NCI-H187 treated with DMSO at 0.1 percent for 48 hours (cell line): Measurements from ENCODE around the gene CD2AP.
"Not testable (repeated sequence)": the region's sequence is repeated elsewhere in the genome, so short reads cannot be mapped to it uniquely, and the experiment has no call there.

Experiments used
- DNase-seq: peaks from one replicate; lab custom pipeline; 2025; lab: John Stamatoyannopoulos, UW

CD2AP gene, protein sequence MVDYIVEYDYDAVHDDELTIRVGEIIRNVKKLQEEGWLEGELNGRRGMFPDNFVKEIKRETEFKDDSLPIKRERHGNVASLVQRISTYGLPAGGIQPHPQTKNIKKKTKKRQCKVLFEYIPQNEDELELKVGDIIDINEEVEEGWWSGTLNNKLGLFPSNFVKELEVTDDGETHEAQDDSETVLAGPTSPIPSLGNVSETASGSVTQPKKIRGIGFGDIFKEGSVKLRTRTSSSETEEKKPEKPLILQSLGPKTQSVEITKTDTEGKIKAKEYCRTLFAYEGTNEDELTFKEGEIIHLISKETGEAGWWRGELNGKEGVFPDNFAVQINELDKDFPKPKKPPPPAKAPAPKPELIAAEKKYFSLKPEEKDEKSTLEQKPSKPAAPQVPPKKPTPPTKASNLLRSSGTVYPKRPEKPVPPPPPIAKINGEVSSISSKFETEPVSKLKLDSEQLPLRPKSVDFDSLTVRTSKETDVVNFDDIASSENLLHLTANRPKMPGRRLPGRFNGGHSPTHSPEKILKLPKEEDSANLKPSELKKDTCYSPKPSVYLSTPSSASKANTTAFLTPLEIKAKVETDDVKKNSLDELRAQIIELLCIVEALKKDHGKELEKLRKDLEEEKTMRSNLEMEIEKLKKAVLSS

DNA sequence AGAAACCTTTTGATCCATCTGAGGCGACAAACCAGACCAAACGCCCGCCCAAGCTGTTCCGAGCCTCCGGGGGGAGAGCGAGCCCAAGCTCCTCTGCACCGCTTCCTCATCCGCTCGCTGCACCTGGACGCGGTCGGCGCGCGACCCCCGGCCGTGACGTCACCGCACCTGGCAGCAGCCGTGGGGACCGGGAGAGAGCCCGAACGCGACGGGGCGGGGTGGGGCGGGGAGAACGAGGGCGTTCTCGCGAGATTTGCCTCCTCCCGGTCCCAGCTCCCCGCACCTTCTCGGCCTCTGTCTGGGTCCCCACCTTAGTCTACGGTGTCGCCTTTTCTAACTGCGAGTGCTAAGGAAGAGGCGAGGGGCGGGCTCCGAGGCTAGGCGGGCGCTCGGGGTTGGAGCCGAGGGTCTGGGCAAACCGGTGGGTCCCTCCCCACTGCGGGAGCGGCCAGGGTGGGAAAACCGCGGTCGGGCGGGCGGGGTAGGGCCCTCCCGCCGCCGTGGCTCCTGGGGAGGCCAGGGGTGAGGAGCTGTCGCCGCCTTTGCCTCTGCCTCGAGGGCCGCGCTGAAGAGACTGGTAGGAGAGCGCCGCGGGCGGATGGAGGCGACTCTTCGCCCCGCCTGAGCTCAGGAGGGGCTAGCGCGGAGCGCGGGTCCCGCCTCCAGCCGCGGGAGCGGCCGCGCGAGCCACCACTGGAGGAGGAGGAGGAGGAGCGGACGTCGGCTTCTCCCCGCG is at the start of gene CD2AP:
CD2AP (plus strand) TSS at position 293 of the 736 bp plus-strand sequence. CDS start 456 bp downstream, outside the sequence.
- peak; percentile 52 for DNase-seq

DNA sequence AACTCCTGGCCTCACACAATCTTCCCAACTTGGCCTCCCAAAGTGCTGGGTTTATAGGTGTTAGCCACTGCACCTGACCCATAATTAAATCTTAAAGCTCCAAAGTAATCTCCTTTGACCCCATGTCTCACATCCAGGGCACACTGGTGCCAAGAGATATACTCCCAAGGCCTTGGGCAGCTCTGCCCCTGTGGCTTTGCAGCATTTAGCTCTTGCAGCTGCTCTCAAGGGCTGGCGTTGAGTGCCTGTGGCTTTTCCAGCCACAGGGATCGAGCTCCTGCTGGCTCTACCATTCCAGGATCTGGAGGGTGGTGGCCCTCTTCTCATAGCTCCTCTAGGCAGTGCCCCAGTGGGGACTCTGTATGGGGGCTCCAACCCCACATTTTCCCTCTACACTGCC is 49.3 kb upstream of the CD2AP start:
- DNase-seq: no peak

DNA sequence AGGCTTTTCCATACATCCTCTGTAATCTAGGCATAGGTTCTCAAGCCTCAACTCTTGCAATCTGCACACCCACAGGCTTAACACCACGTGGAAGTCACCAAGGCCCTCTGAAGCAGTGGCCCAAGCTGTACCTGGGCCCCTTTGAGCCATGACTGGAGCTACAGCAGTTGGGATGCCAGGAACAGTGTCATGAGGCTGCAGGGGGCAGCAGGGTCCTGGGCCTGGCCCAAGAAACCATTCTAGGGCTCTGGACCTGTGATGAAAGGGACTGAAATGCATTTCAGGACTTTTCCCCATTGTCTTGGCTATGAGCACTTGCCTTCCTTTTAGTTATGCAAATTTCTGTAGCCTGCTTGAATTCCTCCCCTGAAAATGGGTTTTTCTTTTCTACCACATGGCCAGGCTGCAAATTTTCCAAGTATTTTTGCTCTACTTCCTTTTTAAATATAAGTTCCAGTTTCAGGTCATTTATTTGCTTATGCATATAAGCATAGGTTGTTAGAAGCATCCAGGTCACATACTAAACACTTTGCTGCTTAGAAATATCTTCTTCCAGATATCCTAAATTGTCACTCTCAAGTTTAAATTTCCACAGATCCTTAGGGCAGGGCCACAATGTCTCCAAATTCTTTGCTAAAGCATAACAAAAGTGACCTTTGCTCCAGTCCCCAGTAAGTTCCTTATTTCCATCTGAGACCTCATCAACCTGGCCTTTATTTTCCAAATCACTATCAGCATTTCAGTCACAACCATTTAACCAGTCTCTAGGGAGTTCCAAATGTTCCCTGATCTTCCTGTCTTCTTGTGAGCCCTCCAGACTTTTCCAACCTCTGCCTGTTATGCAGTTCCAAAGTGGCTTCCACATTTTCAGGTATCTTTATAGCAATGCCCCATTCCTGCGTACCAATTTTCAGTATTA is 48.6 kb upstream of the CD2AP start:
- no peak for DNase-seq

DNA sequence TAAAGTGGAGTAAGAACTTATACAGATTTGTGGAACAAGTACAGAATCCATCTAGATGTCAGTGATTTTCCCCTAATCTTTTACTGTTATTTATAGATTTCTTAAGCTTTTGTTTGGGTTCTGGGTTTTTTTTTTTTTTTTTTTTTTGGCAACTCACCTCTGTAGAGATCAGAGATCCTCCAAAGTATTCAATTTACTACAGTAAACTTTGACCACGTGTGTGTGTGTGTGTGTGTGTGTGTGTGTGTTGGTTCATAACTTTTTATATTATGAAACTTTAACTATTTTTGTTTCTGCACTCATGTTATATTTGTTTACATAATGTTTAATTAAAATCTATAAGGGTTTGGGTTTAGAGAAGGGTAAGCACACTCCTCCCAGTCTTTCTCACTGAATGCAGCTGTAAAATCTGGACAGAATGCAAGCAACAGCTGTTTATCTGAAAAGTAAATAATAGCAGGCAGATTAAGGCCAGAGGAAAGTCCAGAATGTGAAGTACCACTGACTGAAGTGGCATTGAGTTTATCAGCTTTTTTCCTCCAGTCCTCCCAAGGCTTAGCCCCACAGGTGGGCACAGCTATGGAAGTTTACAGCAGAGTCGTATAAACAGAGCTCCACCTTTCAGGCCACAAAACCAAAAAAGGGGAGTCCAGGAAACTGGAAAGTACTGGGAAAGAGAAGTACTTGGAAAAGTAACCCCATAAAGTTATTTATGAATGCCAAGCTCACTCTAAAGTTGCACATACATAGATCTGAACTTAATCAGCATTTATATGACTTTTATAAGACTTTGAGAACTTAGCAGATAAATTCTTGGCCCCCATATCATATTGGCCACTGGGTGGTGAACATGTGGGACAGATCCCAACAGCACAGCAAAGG is 43.0 kb upstream of the CD2AP start:
- no peak for DNase-seq

DNA sequence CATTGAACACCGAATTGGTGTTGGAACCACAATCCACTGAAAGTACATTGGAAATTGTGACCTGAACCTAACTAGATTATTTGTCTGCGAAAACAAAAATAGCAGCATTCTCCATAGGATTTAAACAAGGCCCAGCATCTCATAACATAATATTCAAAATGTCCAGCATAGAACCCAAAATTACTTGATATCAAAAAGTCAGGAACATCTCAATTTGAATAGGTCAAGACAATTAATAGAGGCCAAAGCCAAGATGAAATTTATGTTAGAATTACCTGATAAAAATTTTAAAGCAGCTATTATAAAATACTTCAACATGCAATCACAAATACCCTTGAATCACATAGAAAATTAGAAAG is 42.4 kb upstream of the CD2AP start:
- DNase-seq: no peak

DNA sequence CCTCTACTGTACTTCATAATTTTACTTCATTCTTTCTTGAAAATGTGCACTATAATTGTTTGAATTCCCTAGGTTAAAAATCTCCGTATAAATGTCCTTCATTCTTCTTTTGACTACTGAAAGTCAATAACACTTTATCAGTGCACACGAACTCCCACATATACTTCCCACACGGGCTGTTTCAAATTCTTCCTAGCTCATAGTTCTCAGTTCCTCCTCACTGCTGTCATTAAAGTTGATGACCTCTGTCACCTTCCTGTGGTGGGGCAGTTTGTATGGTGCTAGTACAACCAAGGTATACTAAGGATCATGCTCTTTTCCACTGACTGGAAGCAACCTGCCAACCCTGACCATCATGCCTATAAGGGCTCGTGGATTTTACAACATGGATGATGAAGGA is 40.0 kb upstream of the CD2AP start:
- no peak for DNase-seq

DNA sequence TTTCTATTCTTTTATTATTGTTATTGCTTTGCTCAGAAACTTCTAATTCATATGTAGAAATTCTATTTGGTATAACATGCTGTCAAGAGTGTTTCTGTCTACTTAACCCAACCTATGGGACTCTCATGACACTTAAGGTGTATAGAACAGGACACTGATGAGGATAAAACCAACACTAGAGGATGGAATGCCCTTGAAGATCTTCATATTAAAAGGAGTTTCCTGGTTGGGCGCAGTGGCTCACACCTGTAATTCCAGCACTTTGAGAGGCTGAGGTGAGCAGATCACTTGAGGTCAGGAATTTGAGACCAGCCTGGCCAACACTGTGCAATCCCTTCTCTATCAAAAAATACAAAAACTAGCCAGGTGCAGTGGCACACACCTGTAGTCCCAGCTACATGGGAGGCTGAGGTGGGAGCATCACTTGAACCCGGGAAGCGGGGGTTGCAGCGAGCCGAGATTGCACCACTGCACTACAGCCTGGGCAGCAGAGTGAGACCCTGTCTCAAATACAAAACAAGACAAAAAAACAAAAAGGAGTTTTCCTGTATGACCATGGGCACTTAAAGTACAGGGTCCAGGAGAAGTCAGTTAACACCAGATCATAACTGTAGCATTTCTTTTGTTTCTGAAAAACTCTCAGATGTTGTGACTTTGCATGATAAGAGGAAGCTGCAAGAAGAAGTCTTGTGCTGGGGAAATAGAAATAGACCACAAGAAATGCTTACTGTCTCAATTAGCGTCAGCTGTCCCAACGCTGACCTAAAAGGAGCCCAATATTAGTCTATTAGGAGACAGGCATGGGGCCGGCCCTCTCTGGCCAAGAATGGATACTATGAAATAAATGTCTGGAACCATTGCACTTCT is 38.9 kb upstream of the CD2AP start:
- no peak for DNase-seq

DNA sequence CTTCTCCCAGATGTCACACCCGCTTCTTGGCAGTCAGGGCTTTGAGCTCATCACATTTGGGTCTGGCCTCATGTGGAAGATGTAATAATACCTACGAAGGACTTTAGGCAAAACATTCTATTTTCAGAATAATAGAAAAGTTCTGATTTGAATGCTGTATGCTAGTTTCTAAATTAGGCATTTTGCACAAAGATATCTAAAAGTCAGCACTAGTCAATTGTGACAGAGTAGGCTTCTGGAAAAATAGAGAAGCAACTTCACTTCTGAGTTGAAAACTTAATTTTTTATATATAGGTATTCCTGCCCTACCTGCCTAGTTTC is 38.3 kb upstream of the CD2AP start:
- DNase-seq: no peak

DNA sequence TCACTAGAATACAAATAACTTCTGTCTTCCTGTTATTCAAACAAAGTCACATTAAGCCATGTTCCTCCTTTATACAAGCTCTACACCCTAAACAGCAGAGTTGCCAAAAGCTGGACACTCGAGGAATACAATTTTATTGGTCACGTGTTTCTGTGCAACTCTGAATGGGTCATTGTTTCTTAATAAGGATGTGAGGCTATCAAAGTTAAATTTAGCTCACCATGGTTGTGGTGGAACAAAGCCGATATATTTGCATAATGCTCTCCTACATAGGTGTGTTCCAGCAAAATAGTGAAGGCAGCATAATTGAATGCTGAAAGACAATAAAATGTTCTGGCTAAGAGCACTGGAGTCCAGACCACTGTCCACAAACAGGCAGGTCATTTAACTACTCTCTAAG is 36.9 kb upstream of the CD2AP start:
- no peak for DNase-seq

DNA sequence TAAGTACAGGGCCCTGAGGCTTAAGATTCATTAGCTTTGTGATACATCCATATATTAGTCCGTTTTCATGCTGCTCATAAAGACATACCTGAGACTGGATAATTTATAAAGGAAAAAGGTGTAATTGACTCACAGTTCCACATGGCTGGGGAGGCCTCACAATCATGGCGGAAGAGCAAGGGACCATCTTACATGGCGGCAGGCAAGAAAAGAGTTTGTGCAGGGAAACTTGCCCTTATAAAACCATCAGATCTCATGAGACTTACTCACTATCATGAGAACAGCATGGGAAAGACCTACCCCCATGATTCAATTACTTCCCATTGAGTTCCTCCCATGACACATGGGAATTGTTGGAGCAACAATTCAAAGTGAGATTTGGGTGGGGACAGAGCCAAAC is 32.6 kb upstream of the CD2AP start:
- not testable (repeated sequence) for DNase-seq

DNA sequence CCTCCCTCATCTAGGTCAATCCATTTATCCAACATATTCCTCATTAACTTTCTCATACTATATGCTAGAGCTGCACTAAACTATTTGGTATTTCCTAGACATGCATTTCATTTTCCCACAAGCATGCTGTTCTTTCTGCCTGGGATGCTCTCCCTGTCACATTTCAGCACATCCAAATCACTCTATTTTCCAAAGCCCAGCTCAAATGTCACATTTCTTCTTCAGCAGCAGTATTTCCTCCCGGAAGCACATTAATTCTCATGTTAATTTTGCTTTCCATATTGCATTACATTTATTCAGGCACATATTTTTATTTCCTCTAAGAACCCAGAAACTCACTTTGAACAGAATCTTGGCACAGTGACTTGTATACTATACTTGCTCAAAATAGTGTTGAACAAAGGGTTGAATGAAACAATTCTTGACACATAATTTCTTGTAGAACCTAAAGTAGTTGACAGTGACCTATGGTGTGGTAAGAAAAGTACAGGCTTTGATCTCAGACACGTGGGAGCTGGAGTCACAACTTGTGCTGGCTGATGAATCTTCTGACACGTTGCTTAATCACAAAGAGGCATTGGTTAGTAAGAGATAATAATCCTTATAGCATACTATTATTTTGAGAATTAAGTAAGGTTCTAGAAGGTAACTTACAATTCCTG is 30.8 kb upstream of the CD2AP start:
- no peak for DNase-seq

DNA sequence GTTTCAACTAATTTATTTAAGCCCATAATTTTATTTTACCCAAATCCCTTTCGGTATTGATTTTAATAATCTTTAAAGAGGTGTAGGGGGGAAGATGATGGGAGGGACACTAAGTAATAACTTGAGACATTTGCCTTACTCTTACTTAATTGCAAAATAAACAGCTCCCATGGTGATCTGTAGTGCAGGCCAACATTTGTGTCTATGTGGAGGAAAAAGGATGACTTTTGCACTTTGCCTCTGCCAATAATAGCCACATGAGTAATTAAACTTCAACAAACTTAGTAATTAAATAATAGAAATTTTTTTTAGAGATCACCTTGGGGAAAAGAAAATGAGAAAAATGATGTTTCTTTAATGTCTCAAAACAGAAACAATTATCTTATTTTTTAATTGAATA is 29.9 kb upstream of the CD2AP start:
- DNase-seq: no peak

DNA sequence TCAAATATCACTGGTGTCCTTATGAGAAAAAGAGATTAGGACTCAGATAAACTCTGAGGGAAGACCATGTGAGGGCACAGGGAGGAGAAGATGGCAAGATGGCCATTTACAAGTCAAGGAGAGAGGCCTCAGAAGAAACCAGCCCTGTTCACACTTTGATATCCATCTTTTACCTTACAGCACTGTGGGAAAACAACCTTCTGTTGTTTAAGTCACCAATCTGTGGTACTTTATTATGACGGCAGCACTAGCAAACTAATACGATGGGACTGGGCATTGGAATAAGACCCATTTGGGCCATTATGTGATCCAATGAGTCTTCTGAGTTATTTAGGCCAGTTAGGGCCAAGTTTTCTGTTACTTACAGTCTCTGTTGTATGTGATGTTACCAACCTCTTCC is 26.4 kb upstream of the CD2AP start:
- no peak for DNase-seq

DNA sequence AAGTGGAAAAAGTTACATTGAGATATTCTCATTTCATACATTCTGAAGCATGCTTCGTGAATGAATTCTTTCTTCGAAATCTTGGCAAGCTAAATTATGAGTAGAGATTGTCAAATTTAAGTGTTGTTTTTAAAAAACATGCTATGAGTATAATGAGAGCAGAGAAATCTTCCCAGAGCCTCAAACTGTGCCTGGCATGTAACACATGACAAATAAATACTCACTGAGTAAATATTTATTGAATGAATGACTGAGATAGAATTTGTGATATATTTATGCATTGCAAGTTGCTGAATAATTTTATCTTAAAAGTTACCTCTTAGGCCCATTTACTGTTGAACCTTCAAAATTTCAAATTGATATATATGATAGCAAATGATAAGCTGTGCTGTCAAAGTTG is 24.7 kb upstream of the CD2AP start:
- no peak for DNase-seq

DNA sequence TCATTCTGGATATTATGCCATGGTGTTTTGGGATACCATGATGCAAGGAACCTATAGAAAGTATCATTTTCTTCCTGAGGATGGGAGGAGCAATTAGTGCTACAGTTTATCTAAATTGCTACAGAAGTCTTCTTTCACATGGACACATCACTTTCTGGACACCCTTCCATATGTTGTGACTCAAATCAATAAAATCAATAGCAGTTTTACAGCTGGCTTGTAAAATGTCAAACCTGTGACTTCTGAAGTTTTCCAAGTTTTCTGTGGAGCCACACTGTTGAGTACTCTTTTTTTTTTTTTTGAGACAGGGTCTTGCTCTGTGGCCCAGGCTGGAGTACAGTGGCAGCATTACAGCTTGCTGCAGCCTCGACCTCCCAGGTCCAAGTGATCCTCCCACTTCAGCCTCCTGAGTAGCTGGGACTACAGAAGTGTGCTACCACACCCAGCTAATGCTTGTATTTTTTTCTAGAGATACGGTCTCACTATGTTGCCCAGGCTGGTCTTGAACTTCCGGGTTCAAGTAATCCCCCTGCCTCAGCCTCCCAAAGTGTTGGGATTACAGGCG is 24.1 kb upstream of the CD2AP start:
- DNase-seq: no peak

DNA sequence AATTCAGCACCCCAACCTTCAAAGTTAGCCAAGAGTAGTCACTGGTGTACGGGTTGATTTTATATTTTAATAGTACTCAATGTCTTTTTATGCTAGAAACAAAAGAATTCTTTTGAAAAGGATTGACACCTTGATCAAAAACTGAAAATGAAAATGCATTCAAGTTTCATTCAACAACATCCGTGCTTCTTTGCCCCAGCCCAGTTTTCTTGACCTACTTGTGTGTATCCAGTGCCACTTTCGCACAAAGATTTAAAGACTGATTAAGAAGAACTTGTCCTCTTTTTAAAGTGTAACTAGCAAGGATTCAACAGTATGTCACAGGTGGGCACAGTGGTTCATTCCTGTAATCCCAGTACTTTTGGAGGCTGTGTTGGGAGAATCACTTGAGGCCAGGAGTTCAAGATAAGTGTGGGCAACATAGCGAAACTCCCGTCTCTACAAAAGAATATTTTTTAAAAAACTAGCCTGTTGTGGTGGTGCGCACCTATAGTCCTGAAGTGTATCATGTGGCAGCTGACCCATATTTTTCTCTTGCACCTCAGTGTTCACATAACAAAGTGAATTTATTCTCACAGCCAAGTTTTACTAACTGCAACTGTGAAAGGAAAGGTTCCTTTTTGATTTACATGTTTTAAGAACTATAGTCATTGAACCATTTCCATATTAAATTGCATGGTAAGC is 22.7 kb upstream of the CD2AP start:
- DNase-seq: no peak

DNA sequence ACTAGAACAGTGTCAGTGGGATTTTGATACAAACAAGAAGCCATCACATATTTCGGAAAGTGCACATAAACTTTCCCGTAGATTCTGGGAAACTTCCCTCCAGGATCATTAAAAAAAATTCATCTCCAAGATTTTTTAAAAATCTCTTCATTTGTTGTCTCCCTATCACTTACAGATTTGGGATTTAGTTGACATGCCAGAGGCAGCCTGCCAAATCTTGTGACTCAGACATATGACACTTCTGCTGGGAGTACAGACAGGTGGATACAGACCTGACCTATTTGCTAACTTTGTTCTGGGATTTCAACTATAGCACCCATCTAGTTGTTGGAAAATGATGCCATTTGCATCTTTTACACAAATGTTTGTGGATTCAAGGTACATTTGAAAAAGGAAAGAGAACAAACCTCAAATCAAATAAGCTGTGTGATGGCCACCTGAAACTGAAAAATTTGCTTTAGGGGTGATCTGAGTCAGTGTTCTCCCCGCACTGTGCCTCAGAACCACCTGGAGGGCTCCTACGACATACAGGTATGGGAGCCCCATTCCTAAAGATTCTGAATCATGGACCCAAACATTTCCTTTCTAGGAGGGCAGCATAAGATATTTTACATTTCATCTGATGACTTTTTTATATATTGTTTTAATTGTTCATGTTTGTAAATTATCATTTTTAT is 21.9 kb upstream of the CD2AP start:
- DNase-seq: no peak

DNA sequence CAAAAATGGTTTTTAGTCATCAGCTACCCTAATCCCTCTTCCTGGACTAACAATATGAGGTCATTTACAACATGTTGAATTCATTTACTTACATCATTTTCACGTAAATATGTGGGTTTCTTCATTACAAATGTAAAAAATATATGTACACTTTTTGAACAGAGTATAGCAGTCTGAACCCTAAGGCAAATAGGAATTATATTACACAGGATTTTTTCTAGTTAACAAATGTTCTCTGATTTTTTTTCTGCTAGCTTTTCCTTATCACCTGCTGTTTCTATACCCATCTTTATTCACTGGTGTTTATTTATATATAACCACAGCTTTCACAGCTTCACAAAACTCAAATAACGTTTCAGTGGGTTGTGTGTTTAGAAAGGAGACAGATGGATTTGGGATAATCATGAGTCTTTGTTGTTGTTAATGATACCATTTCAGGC is 21.0 kb upstream of the CD2AP start:
- no peak for DNase-seq
